GM12874 (cell line): ENCODE data around the gene CELF2.

Source experiments
- CTCF ChIP-seq: IDR thresholded peaks from 2 replicates; pipeline ENCODE4 v1.5.1; 2011; ENCODE audit warnings: low read depth, mild to moderate bottlenecking, control low read depth, low read length, moderate library complexity; ENCODE audit not compliant: insufficient read depth

CELF2 gene

DNA sequence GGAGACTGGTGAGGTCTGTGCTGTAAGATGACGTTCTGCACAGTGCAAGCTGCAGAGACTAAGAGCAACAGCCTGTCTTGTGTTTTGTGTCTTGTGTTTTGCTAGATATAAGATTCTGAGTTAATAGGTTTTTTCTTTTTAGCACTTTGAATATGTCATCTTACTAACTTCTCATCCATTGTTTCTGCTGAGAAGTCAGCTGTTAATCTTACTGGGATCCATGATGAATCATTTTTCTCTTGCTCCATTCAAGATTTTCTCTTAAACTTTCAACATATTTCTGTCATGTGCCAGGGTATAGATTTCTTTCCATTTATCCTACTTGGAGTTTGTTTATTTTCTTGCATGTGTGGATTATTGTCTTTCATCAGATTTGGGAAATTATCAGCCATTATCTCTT lies 290.3 kb downstream of the CELF2 start:
- no peak for TF ChIP-seq CTCF

- no peak for TF ChIP-seq CTCF
Measured at GRCh38 chr10:11311027-11311426, 293.4 kb downstream of the CELF2 start.

DNA sequence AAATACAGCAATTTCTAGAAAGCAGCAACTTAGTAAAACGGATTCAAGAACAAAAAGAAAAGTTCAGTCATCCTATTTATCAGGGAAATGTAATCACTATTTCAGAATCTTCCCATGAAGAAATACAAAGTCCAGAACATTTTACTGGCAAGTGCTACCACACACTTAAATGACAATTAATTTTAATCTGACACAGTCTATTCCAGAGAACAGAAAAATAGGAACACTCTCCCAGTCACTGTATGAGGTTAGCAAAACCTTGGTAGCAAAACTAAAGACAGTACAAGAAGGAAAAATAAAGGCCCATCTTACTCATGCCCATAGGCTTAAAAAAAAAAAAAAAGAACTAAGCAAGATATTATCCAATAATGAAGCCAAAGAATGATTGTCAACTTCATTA lies 295.8 kb downstream of the CELF2 start:
- TF ChIP-seq CTCF, result no peak

DNA sequence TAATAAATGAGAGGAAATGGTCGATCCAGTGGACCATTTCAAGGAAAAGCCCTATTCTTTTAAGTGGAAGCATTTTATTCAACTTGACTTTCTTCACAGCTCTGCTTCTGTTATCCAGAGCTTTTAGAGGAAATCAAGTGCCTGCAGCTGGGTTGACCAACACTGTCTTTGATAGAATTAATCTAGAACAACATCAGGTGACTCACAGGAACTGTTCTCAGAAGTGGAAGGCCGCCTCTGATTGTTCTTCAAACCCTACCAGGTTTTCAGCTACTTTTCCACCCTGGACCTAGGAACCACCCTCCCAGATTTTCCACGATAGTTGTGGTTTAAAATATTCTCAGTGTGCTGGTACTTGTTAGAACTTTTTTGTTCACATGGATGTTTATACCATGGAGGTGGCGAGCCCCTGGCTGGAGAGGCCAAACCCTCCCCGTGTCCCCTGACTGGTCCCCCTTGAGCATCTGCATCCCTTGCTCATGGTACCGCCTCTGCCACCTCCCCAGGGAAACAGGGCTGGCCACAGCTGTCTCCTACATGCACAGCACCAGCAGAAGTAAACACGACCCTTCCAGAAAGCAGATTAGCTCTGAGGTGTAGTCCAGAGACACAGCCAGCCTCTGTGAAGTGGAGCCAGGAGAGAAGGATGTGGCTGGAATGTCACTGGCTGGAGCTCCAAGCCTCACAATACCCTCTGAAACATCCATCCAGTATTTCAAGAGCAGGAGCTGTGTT lies 300.4 kb downstream of the CELF2 start:
- no peak for TF ChIP-seq CTCF

DNA sequence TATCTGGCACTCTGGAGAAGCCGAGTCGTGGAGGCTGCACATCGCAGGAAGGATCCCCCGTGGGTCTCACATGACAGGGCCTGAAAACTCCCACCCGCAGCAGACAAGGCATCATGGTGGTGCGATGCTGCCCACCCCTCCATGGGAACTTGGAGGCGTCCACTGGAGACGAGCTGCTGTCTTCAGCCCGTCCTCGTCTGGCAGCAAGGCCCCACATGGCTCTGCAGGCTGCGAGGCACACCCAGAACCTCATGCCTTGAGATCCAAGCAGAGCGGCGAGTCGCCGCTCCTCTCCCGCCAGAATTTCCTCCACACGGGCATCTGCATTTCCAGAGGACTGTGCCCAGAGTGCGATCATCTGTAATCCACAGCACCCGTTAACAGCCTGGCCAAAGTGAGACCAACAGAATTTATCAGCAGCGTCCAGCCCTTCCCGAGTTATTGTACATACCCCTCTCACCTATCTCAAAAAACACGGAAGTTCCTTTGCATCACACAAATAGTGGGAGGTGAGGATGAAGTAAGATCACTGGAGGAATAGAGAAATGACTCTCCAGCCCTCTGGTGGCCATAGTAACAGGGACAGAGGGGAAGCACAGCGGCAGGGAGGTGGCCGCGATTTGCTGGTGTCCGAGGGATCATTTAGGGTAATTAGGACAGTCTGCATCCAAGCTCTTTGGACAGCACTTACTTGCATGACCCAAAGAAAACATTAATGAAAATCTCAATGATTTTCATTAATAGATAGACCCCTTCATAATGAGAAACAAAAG lies 301.3 kb downstream of the CELF2 start:
- no peak for TF ChIP-seq CTCF

GRCh38 chr10:11319990-11320602 lies 302.4 kb downstream of the CELF2 start:
- TF ChIP-seq CTCF, result no peak

DNA sequence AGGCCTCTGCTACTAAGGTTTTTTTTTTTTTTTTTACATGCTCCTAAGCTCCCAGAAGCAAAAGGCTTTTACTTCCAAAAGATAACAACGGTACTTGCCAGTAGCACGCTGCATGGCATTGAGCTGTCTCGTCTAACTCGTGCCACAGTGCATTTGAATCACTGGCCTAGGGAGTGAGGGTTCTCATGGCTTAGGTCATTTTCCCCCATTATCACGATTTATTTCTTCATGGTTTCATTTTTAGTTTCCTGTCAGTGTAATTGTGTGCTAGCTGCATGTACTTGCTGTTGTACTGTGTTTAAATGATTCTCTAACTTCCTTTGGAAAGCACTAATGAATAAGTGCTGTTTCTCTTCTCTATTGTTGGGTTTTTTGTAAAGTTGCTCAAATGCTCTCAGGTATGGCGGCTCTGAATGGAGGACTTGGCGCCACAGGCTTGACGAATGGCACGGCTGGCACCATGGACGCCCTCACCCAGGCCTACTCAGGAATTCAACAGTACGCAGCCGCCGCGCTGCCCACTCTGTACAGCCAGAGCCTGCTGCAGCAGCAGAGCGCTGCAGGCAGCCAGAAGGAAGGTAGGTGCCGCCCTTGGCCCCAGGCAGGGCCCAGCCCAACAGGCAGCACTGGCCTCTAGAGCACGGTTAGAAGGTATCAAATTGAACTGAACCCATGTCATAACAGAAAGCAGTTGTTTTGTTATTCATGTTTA lies 303.3 kb downstream of the CELF2 start:
- TF ChIP-seq CTCF, result no peak
